Gastroesophageal sphincter (tissue), 3 donors: ENCODE data around the gene SSR4.

Source experiments
- CTCF ChIP-seq, 4 experiments: fragments of 200-600 bp in 2 of 4; fragments of 450-650 bp in 2 of 4; sonication (generic) in 1 of 4; IDR thresholded peaks; one replicate each; pipeline ENCODE4 v1.5.1; 2017 to 2019; ENCODE audit warnings: antibody characterized with exemption in 4 of 4, mild to moderate bottlenecking in 2 of 4, moderate library complexity in 2 of 4
- POLR2AphosphoS5 ChIP-seq: sonication (generic); formaldehyde crosslinking; IDR thresholded peaks from one replicate; pipeline ENCODE4 v1.6.1; 2017; ENCODE audit warnings: antibody characterized with exemption

GRCh38 chrX:153830640-153831428 is 36.4 kb downstream of the SSR4 start:
- TF ChIP-seq POLR2AphosphoS5: no peak
- no peak for TF ChIP-seq CTCF (IDR thresholded peaks at IDR 0.05)
